WTC11 (cell line): Measurements from ENCODE around the gene SPOCD1.

Experiments used
- CTCF ChIP-seq: fragments of 200-600 bp; IDR thresholded peaks from 2 replicates; pipeline ENCODE4 v1.8.0; 2022; ENCODE audit warnings: antibody characterized with exemption
- PREB ChIP-seq: sonication (generic); formaldehyde crosslinking; IDR thresholded peaks from 2 replicates; pipeline ENCODE4 v1.8.1; 2022; ENCODE audit warnings: mild to moderate bottlenecking, missing genetic modification reagents, moderate library complexity, borderline replicate concordance
- USF2 ChIP-seq: sonication (generic); formaldehyde crosslinking; IDR thresholded peaks from 2 replicates; pipeline ENCODE4 v1.8.1; 2023; ENCODE audit warnings: mild to moderate bottlenecking, missing genetic modification reagents, moderate library complexity
- ZNF121 ChIP-seq: sonication (generic); formaldehyde crosslinking; IDR thresholded peaks from 2 replicates; pipeline ENCODE4 v1.8.0; 2023; ENCODE audit warnings: missing genetic modification reagents
- ZNF671 ChIP-seq: fragments of 250-450 bp; sonication (Bioruptor Pico); IDR thresholded peaks from 2 replicates; pipeline ENCODE4 v1.8.0; 2021; ENCODE audit warnings: mild to moderate bottlenecking
- TF ChIP-seq, protein P1 (sequence below): fragments of 250-450 bp; sonication (Bioruptor Pico); IDR thresholded peaks from 2 replicates; pipeline ENCODE4 v1.8.0; 2021; ENCODE audit warnings: mild to moderate bottlenecking
- TF ChIP-seq, protein P2 (sequence below): sonication (generic); formaldehyde crosslinking; conservative IDR thresholded peaks from 2 replicates; pipeline ENCODE4 v1.8.1; 2022; ENCODE audit warnings: mild to moderate bottlenecking, missing genetic modification reagents

- TF ChIP-seq CTCF (no peak), ZNF671 (CRISPR knock-in tag) (no peak), ZNF121 (no peak), PREB (CRISPR knock-in tag) (no peak), USF2 (no peak)
- TF ChIP-seq, protein P1, sequence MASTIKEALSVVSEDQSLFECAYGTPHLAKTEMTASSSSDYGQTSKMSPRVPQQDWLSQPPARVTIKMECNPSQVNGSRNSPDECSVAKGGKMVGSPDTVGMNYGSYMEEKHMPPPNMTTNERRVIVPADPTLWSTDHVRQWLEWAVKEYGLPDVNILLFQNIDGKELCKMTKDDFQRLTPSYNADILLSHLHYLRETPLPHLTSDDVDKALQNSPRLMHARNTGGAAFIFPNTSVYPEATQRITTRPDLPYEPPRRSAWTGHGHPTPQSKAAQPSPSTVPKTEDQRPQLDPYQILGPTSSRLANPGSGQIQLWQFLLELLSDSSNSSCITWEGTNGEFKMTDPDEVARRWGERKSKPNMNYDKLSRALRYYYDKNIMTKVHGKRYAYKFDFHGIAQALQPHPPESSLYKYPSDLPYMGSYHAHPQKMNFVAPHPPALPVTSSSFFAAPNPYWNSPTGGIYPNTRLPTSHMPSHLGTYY, result no peak
- TF ChIP-seq, protein P2, sequence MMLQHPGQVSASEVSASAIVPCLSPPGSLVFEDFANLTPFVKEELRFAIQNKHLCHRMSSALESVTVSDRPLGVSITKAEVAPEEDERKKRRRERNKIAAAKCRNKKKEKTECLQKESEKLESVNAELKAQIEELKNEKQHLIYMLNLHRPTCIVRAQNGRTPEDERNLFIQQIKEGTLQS (CRISPR knock-in tag), result no peak
These were observed 57.8 kb downstream of the SPOCD1 start for GRCh38 chr1:31757989-31758388.
